ENCODE measurements around the gene TRIP4. TPM values are rescaled to one million over a fixed set of nuclear protein-coding genes. Genes with fewer than 3 reads are reported as not detected.
"Not testable (repeated sequence)": the region's sequence is repeated elsewhere in the genome, so short reads cannot be mapped to it uniquely, and the experiment has no call there.

TRIP4 gene
- total RNA-seq, 5 donors from 2014 or later (not counting 1 experiment from before 2014, with no cell fraction given), result 17.3 to 24.5 (median 21.7) TPM

DNA sequence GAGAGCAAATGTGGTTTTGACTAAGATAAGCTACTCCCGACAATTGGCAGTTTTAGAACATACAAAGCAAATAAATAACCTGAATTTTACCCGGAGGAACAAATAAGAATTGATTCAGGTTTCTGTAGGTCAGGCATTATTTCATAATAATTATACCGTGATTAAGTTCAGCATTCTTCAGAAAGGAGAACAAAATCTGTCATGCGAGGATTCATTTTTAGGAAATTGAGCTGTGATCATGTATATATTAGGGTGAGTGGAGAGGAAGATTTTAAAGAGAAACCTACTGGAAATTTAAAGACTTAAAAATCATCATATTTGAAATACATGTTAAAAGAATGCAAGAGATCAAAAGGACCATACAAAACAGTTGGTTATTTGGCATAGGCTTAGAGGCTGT lies 93.3 kb downstream of the TRIP4 start:
- Histone ChIP-seq H3K9me3 (no peaks in the 10 kb centered on the region), H3K27ac (ENCODE audit: low read length) (no peak overlapping the region), H3K27me3 (replicated peaks in 1 of 2; ENCODE audit: control insufficient read depth in 2 of 2, extremely low read depth in 1 of 2, insufficient read depth in 2 of 2, low read length in 1 of 2) (no peaks in the 10 kb centered on the region), H3K4me3 (ENCODE audit: control insufficient read depth in 1 of 2, extremely low read depth in 1 of 2, low read length in 1 of 2) (no peak overlapping the region), H3K4me1 (ENCODE audit: control insufficient read depth in 1 of 2, extremely low read depth in 1 of 2, insufficient read depth in 2 of 2, low read length in 2 of 2) (peaks cover 8 to 9% of the 10 kb centered on the region in 2 experiments), H3K36me3 (ENCODE audit: control insufficient read depth in 2 of 2, extremely low read depth in 1 of 2, insufficient read depth in 1 of 2, low read length in 1 of 2) (no peaks in the 10 kb centered on the region)
- Mint-ChIP-seq H3K27ac (peak overlapping the region in 1 of 2 donors; percentile 24), H3K36me3 (peaks cover 10% of the 10 kb centered on the region), H3K4me1 (peaks cover 42 to 48% (median 44%) of the 10 kb centered on the region in 3 donors), H3K4me3 (peak overlapping the region in 1 of 3 donors; percentile 34), H3K27me3 (no peaks in the 10 kb centered on the region), H3K9me3 (no peaks in the 10 kb centered on the region)
- ATAC-seq (replicated peaks in 1 of 4) (no peak), DNase-seq (no peak)
- ChIA-PET POLR2A (no interaction called here), CTCF (interaction anchor here in 1 of 2 donors (0.7 kb wide), 1 partner anchor 36 kb away, joined by 5 read pairs; no protein-coding TSS in a partner anchor)
- no CpG with 5 or more reads among the region's 4 CpGs for WGBS (ENCODE audit: insufficient coverage)

GRCh38 chr15:64483749-64484148 lies 96.1 kb downstream of the TRIP4 start:
- no peak overlapping the region for H3K4me3 ChIP-seq (ENCODE audit: control insufficient read depth in 1 of 2, extremely low read depth in 1 of 2, low read length in 1 of 2)
- no peak overlapping the region for H3K4me3 Mint-ChIP-seq
- H3K27ac ChIP-seq (ENCODE audit: low read length), result no peak overlapping the region
- peaks cover 27 to 38% (median 37%) of the 10 kb centered on the region in 3 donors for H3K4me1 Mint-ChIP-seq
- H3K4me1 ChIP-seq (ENCODE audit: control insufficient read depth in 1 of 2, extremely low read depth in 1 of 2, insufficient read depth in 2 of 2, low read length in 2 of 2), result peaks cover 0 to 4% of the 10 kb centered on the region in 2 experiments
- H3K9me3 ChIP-seq, result no peaks in the 10 kb centered on the region
- peak overlapping the region in 1 of 2 donors; percentile 40 for H3K27ac Mint-ChIP-seq
- H3K9me3 Mint-ChIP-seq, result no peaks in the 10 kb centered on the region
- DNase-seq (no peak), ATAC-seq (replicated peaks in 1 of 4) (no peak)
- H3K36me3 ChIP-seq (ENCODE audit: control insufficient read depth in 2 of 2, extremely low read depth in 1 of 2, insufficient read depth in 1 of 2, low read length in 1 of 2), result no peaks in the 10 kb centered on the region
- H3K27me3 ChIP-seq (replicated peaks in 1 of 2; ENCODE audit: control insufficient read depth in 2 of 2, extremely low read depth in 1 of 2, insufficient read depth in 2 of 2, low read length in 1 of 2), result no peaks in the 10 kb centered on the region
- POLR2A ChIA-PET, result interaction anchor here in 1 of 2 donors (0.5 kb wide), 1 partner anchor 113 kb away, joined by 7 read pairs; no protein-coding TSS in a partner anchor
- CTCF ChIA-PET, result no interaction called here
- H3K36me3 Mint-ChIP-seq, result peaks cover 21% of the 10 kb centered on the region
- H3K27me3 Mint-ChIP-seq, result no peaks in the 10 kb centered on the region

- Histone ChIP-seq H3K4me1 (ENCODE audit: control insufficient read depth in 1 of 2, extremely low read depth in 1 of 2, insufficient read depth in 2 of 2, low read length in 2 of 2) (peaks cover 0 to 2% of the 10 kb centered on the region in 2 experiments), H3K36me3 (ENCODE audit: control insufficient read depth in 2 of 2, extremely low read depth in 1 of 2, insufficient read depth in 1 of 2, low read length in 1 of 2) (no peaks in the 10 kb centered on the region), H3K27me3 (replicated peaks in 1 of 2; ENCODE audit: control insufficient read depth in 2 of 2, extremely low read depth in 1 of 2, insufficient read depth in 2 of 2, low read length in 1 of 2) (no peaks in the 10 kb centered on the region), H3K4me3 (ENCODE audit: control insufficient read depth in 1 of 2, extremely low read depth in 1 of 2, low read length in 1 of 2) (no peak overlapping the region), H3K27ac (ENCODE audit: low read length) (no peak overlapping the region), H3K9me3 (no peaks in the 10 kb centered on the region)
- DNase-seq (no peak), ATAC-seq (replicated peaks in 1 of 4) (no peak)
- Mint-ChIP-seq H3K36me3 (peaks cover 23% of the 10 kb centered on the region), H3K4me3 (no peak overlapping the region), H3K27me3 (no peaks in the 10 kb centered on the region), H3K9me3 (no peaks in the 10 kb centered on the region), H3K4me1 (peaks cover 27 to 38% (median 35%) of the 10 kb centered on the region in 3 donors), H3K27ac (peak overlapping the region; percentile 3 to 22)
- CTCF ChIA-PET, result no interaction called here
- POLR2A ChIA-PET, result no interaction called here
These were observed 98.2 kb downstream of the TRIP4 start for GRCh38 chr15:64485796-64486195.

GRCh38 chr15:64490598-64491259 lies 103.1 kb downstream of the TRIP4 start:
- POLR2A ChIA-PET, result interaction anchor here in 1 of 2 donors (0.6 kb wide), 1 partner anchor 90 kb away, joined by 5 read pairs; no protein-coding TSS in a partner anchor

GRCh38 chr15:64493641-64494040 lies 106.0 kb downstream of the TRIP4 start:
- Histone ChIP-seq H3K9me3 (no peaks in the 10 kb centered on the region), H3K4me1 (ENCODE audit: control insufficient read depth in 1 of 2, extremely low read depth in 1 of 2, insufficient read depth in 2 of 2, low read length in 2 of 2) (peaks cover 4 to 8% of the 10 kb centered on the region in 2 experiments), H3K27me3 (replicated peaks in 1 of 2; ENCODE audit: control insufficient read depth in 2 of 2, extremely low read depth in 1 of 2, insufficient read depth in 2 of 2, low read length in 1 of 2) (no peaks in the 10 kb centered on the region), H3K27ac (ENCODE audit: low read length) (no peak overlapping the region), H3K36me3 (ENCODE audit: control insufficient read depth in 2 of 2, extremely low read depth in 1 of 2, insufficient read depth in 1 of 2, low read length in 1 of 2) (peaks cover 0 to 3% of the 10 kb centered on the region in 2 donors), H3K4me3 (ENCODE audit: control insufficient read depth in 1 of 2, extremely low read depth in 1 of 2, low read length in 1 of 2) (no peak overlapping the region)
- ChIA-PET CTCF (interaction anchor here in 1 of 2 donors (1.8 kb wide), 1 partner anchor 14 kb away, joined by 4 read pairs; no protein-coding TSS in a partner anchor), POLR2A (no interaction called here)
- no peak for DNase-seq
- Mint-ChIP-seq H3K27ac (peak overlapping the region; percentile 7 to 34), H3K36me3 (peaks cover 15% of the 10 kb centered on the region), H3K4me1 (peaks cover 70 to 73% (median 72%) of the 10 kb centered on the region in 3 donors), H3K4me3 (no peak overlapping the region), H3K9me3 (no peaks in the 10 kb centered on the region), H3K27me3 (no peaks in the 10 kb centered on the region)
- WGBS (ENCODE audit: insufficient coverage), result 100% methylated on average over 2 of the region's 2 CpGs
- ATAC-seq (replicated peaks in 1 of 4), result no peak

More at GRCh38 chr15:64490598-64491259, 103.1 kb downstream of the TRIP4 start:
- H3K27me3 Mint-ChIP-seq, result no peaks in the 10 kb centered on the region
- CTCF ChIA-PET, result interaction anchor here in 1 of 2 donors (0.6 kb wide), 1 partner anchor 638 kb away, joined by 3 read pairs; no protein-coding TSS in a partner anchor
- no peaks in the 10 kb centered on the region for H3K36me3 ChIP-seq (ENCODE audit: control insufficient read depth in 2 of 2, extremely low read depth in 1 of 2, insufficient read depth in 1 of 2, low read length in 1 of 2)
- H3K4me1 ChIP-seq (ENCODE audit: control insufficient read depth in 1 of 2, extremely low read depth in 1 of 2, insufficient read depth in 2 of 2, low read length in 2 of 2), result peaks cover 4 to 10% of the 10 kb centered on the region in 2 experiments
- no peaks in the 10 kb centered on the region for H3K9me3 ChIP-seq
- H3K4me3 Mint-ChIP-seq, result peak overlapping the region in 1 of 3 donors; percentile 17
- H3K9me3 Mint-ChIP-seq, result no peaks in the 10 kb centered on the region
- no peak for DNase-seq
- H3K4me1 Mint-ChIP-seq, result peaks cover 52 to 64% (median 59%) of the 10 kb centered on the region in 3 donors
- peak overlapping the region; percentile 52 to 71 for H3K27ac Mint-ChIP-seq
- peaks cover 19% of the 10 kb centered on the region for H3K36me3 Mint-ChIP-seq
- no peaks in the 10 kb centered on the region for H3K27me3 ChIP-seq (replicated peaks in 1 of 2; ENCODE audit: control insufficient read depth in 2 of 2, extremely low read depth in 1 of 2, insufficient read depth in 2 of 2, low read length in 1 of 2)
- H3K4me3 ChIP-seq (ENCODE audit: control insufficient read depth in 1 of 2, extremely low read depth in 1 of 2, low read length in 1 of 2), result no peak overlapping the region
- H3K27ac ChIP-seq (ENCODE audit: low read length), result no peak overlapping the region
- no peak for ATAC-seq (replicated peaks in 1 of 4)

DNA sequence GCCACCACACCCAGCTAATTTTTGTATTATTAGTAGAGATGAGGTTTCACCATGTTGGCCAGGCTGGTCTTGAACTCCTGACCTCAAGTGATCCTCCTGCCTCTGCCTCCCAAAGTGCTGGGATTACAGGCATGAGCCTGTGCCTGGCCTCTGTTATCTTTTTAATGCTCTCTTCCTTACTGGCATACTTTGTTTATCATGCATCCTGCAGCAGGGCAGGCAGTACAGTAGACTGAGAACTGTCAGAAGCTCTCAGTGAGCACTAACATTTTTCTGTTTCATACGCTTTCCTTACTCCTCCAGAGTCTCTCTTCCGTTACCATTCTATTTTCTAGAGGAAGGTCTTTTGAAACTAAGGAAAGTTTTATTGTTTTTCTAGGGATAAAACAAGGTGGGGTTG lies 108.3 kb downstream of the TRIP4 start:
- CTCF ChIA-PET, result not testable (repeated sequence)
- Mint-ChIP-seq H3K4me3 (peak overlapping the region in 1 of 3 donors; percentile 43), H3K27ac (peak overlapping the region; percentile 45 to 83)

More for the DNA sequence above, 108.3 kb downstream of the TRIP4 start:
- not testable (repeated sequence) for H3K9me3 Mint-ChIP-seq; H3K27me3 Mint-ChIP-seq; H3K27ac ChIP-seq (ENCODE audit: low read length); H3K9me3 ChIP-seq; H3K4me3 ChIP-seq (ENCODE audit: control insufficient read depth in 1 of 2, extremely low read depth in 1 of 2, low read length in 1 of 2); DNase-seq; H3K27me3 ChIP-seq (replicated peaks in 1 of 2; ENCODE audit: control insufficient read depth in 2 of 2, extremely low read depth in 1 of 2, insufficient read depth in 2 of 2, low read length in 1 of 2)
- Histone ChIP-seq H3K4me1 (ENCODE audit: control insufficient read depth in 1 of 2, extremely low read depth in 1 of 2, insufficient read depth in 2 of 2, low read length in 2 of 2) (peaks cover 7 to 23% of the 10 kb centered on the region in 2 experiments), H3K36me3 (ENCODE audit: control insufficient read depth in 2 of 2, extremely low read depth in 1 of 2, insufficient read depth in 1 of 2, low read length in 1 of 2) (peaks cover 4 to 19% of the 10 kb centered on the region in 2 donors)
- H3K36me3 Mint-ChIP-seq, result peaks cover 31% of the 10 kb centered on the region
- WGBS (ENCODE audit: insufficient coverage), result no CpG with 5 or more reads among the region's 2 CpGs
- POLR2A ChIA-PET, result interaction anchor here in 1 of 2 donors (0.6 kb wide), 1 partner anchor 162 kb away, joined by 3 read pairs; no protein-coding TSS in a partner anchor
- H3K4me1 Mint-ChIP-seq, result peaks cover 85 to 88% (median 86%) of the 10 kb centered on the region in 3 donors
- peak in 1 of 4 experiments; percentile 37 for ATAC-seq (replicated peaks in 1 of 4)

Measured in T-cell (primary cell).